Stomach (tissue), 9 donors: ENCODE data around the gene MCF2L. TPM values are rescaled to one million over a fixed set of nuclear protein-coding genes. Genes with fewer than 3 reads are reported as not detected.
A peak's percentile ranks its signal among the peaks of the same experiment; 100 is the strongest.

Source experiments
- DNase-seq, 2 donors: peaks; one replicate each; pipeline versions ENCODE4 v3.0.0 to v3.0.0-alpha.2; 2013 to 2019
- H3K27ac ChIP-seq, 5 donors: fragments of 200-600 bp in 4 of 5; sonication (generic) in 4 of 5; one replicate each; pipeline ENCODE4 v1.5.1; 2013 to 2019; ENCODE audit warnings: mild to moderate bottlenecking in 1 of 5, moderate library complexity in 1 of 5
- H3K27me3 ChIP-seq, 3 donors: fragments of 200-600 bp; sonication (generic); one replicate each; pipeline ENCODE4 v1.5.1; 2017 to 2019; ENCODE audit warnings: mixed run types in 1 of 3
- H3K36me3 ChIP-seq, 4 donors: fragments of 200-600 bp; sonication (generic); 1 replicate in 3 of 4; 2 replicates in 1 of 4; pipeline ENCODE4 v1.5.1; 2016 to 2019
- H3K4me1 ChIP-seq, 4 donors: fragments of 200-600 bp; sonication (generic); one replicate each; pipeline ENCODE4 v1.5.1; 2016 to 2019
- H3K4me3 ChIP-seq, 4 donors: fragments of 200-600 bp; sonication (generic) in 3 of 4; one replicate each; pipeline ENCODE4 v1.5.1; 2016 to 2019; ENCODE audit warnings: mild to moderate bottlenecking in 1 of 4
- H3K9me3 ChIP-seq, 4 donors: fragments of 200-600 bp; sonication (generic); one replicate each; pipeline ENCODE4 v1.5.1; 2016 to 2019
- CTCF ChIP-seq, 7 experiments: fragments of 450-650 bp in 4 of 7; fragments of 200-600 bp in 3 of 7; sonication (generic) in 3 of 7; IDR thresholded peaks; one replicate each; pipeline ENCODE4 v1.5.1; 2016 to 2019; ENCODE audit warnings: antibody characterized with exemption in 7 of 7, control low read depth in 2 of 7, mild to moderate bottlenecking in 1 of 7
- EP300 ChIP-seq: sonication (generic); formaldehyde crosslinking; IDR thresholded peaks from one replicate; pipeline ENCODE4 v1.6.1; 2017; ENCODE audit warnings: antibody characterized with exemption
- POLR2A ChIP-seq, 4 donors: fragments of 450-650 bp; IDR thresholded peaks; one replicate each; pipeline ENCODE4 v1.6.1; 2016; ENCODE audit warnings: antibody characterized with exemption in 4 of 4, control low read depth in 2 of 4, mild to moderate bottlenecking in 1 of 4, moderate library complexity in 1 of 4
- POLR2AphosphoS5 ChIP-seq, 3 donors: sonication (generic); formaldehyde crosslinking; IDR thresholded peaks; one replicate each; pipeline ENCODE4 v1.6.1; 2016; ENCODE audit warnings: antibody characterized with exemption in 3 of 3
- WGBS, 5 donors: extraction: QIAGEN DNeasy Blood & Tissue Kit in 3 of 5; methylation state at CpG; one replicate each; pipeline versions ENCODE4 v1.1.5 to v1.1.7; 2013 to 2018; 5-methylcytosine and 5-hydroxymethylcytosine counted together
- intact Hi-C: fragments of 100-400 bp; cut with DNase I; formaldehyde crosslinking; loops from one replicate; pipeline ENCODE4 v1.15.1; 2023; ENCODE audit warnings: low total_unique reads
- polyA plus RNA-seq, 3 donors: library from polyadenylated mRNA; stranded (reverse); fragments of 200-250 nt; gene quantifications; one replicate each; pipeline ENCODE4 v1.2.3, GENCODE V29; 2013
- total RNA-seq, 5 donors: library from RNA; depleted of rRNA; stranded (reverse); fragments of >200 nt; gene quantifications; one replicate each; pipeline versions ENCODE4 v1.1.0 to v1.2.3, GENCODE V29; 2014 to 2016
- donor health status: healthy with polysubstance abuse.
- donor health status: Bipolar disorder and iron deficiency.
- donor health status: healthy.

The MCF2L gene
- total and polyA plus RNA-seq, 8 donors = 10.8 to 363 (median 39.4) TPM

- no peaks in the 10 kb centered on the region for H3K9me3 ChIP-seq
- no peaks in the 10 kb centered on the region for H3K36me3 ChIP-seq
- H3K4me3 ChIP-seq = no peak overlapping the region
- WGBS, 5 donors = 87 to 90% (median 89%) methylated on average over 15 of the region's 15 CpGs
- intact Hi-C loops = no loop called here
- DNase-seq = no peak
- peaks cover 17 to 42% (median 20%) of the 10 kb centered on the region in 4 donors for H3K4me1 ChIP-seq
- no peak overlapping the region for H3K27ac ChIP-seq
- TF ChIP-seq EP300 = no peak
- no peak for TF ChIP-seq POLR2A (IDR thresholded peaks at IDR 0.05)
- TF ChIP-seq CTCF (IDR thresholded peaks at IDR 0.05) = no peak
- TF ChIP-seq POLR2AphosphoS5 (IDR thresholded peaks at IDR 0.05) = no peak
- peaks cover 0 to 7% (median 0%) of the 10 kb centered on the region in 3 donors for H3K27me3 ChIP-seq
These were observed 13.6 kb upstream of the MCF2L start for GRCh38 chr13:112955271-112955937.

- H3K4me1 ChIP-seq = peaks cover 17 to 42% (median 20%) of the 10 kb centered on the region in 4 donors
- DNase-seq = no peak
- no peak for TF ChIP-seq CTCF (IDR thresholded peaks at IDR 0.05)
- no peak for TF ChIP-seq EP300
- TF ChIP-seq POLR2A (IDR thresholded peaks at IDR 0.05) = no peak
- TF ChIP-seq POLR2AphosphoS5 (IDR thresholded peaks at IDR 0.05) = no peak
- peaks cover 0 to 13% (median 0%) of the 10 kb centered on the region in 3 donors for H3K27me3 ChIP-seq
- no peaks in the 10 kb centered on the region for H3K36me3 ChIP-seq
- H3K4me3 ChIP-seq = no peak overlapping the region
- no peak overlapping the region for H3K27ac ChIP-seq
- intact Hi-C loops = no loop called here
- 89 to 95% (median 91%) methylated on average over 11 of the region's 11 CpGs for WGBS, 5 donors
- H3K9me3 ChIP-seq = no peaks in the 10 kb centered on the region
These were observed 13.1 kb upstream of the MCF2L start for GRCh38 chr13:112955956-112956355.

GRCh38 chr13:112956571-112957294 lies 12.3 kb upstream of the MCF2L start:
- WGBS, 5 donors = 75 to 86% (median 81%) methylated on average over 19 of the region's 19 CpGs
- Histone ChIP-seq H3K4me3 (no peak overlapping the region), H3K27ac (no peak overlapping the region), H3K9me3 (no peaks in the 10 kb centered on the region), H3K4me1 (peaks cover 14 to 41% (median 18%) of the 10 kb centered on the region in 4 donors), H3K27me3 (peaks cover 0 to 13% (median 0%) of the 10 kb centered on the region in 3 donors), H3K36me3 (no peaks in the 10 kb centered on the region)
- DNase-seq = peak in 1 of 2 donors; percentile 25
- TF ChIP-seq POLR2AphosphoS5 (IDR thresholded peaks at IDR 0.05) (no peak), CTCF (IDR thresholded peaks at IDR 0.05) (no peak), POLR2A (IDR thresholded peaks at IDR 0.05) (no peak), EP300 (no peak)
- intact Hi-C loops = no loop called here

GRCh38 chr13:112957295-112957677 lies 11.7 kb upstream of the MCF2L start:
- TF ChIP-seq CTCF (IDR thresholded peaks at IDR 0.05) = no peak
- TF ChIP-seq POLR2A (IDR thresholded peaks at IDR 0.05) = no peak
- TF ChIP-seq POLR2AphosphoS5 (IDR thresholded peaks at IDR 0.05) = no peak
- no peak for TF ChIP-seq EP300
- Histone ChIP-seq H3K4me3 (no peak overlapping the region), H3K9me3 (no peaks in the 10 kb centered on the region), H3K4me1 (peaks cover 10 to 35% (median 17%) of the 10 kb centered on the region in 4 donors), H3K36me3 (no peaks in the 10 kb centered on the region), H3K27me3 (peaks cover 0 to 13% (median 0%) of the 10 kb centered on the region in 3 donors), H3K27ac (no peak overlapping the region)
- WGBS, 5 donors = 76 to 89% (median 86%) methylated on average over 12 of the region's 12 CpGs
- intact Hi-C loops = no loop called here
- DNase-seq = no peak
